HCT116 (cell line): ENCODE results near the gene NFIA. TPM values are rescaled to one million over a fixed set of nuclear protein-coding genes. Genes with fewer than 3 reads are reported as not detected.

Experiments
- ATAC-seq: fragments of 200-7000 bp; cut with Tn5 transposase; 2 replicates; pipeline ENCODE4 v1.9.1; 2020; ENCODE audit warnings: mild to moderate bottlenecking, moderate library complexity
- BruUV-seq: library from RNA; stranded (reverse); fragments of 400-500 nt; replicated peaks from 2 replicates; lab custom pipeline; 2021; lab: Mats Ljungman, UMichigan
- CTCF ChIA-PET: fragments of 300-600 bp; sonication (Branson Sonifier 250); formaldehyde crosslinking; loops from one replicate; lab custom pipeline; 2021; ENCODE audit warnings: antibody characterized with exemption; lab: Charles Lee
- POLR2A ChIA-PET: fragments of 300-600, 350-600 bp; sonication (Branson Sonifier 250); formaldehyde crosslinking; loops from one replicate; lab custom pipeline; 2021; ENCODE audit warnings: antibody characterized with exemption; lab: Charles Lee
- RAD21 ChIA-PET, 2 experiments: fragments of 300-600 bp; sonication (Branson Sonifier 250); formaldehyde crosslinking; loops; one replicate each; lab custom pipeline; 2023; ENCODE audit warnings: low total read pairs in 2 of 2; ENCODE audit not compliant: uncharacterized antibody in 2 of 2, unreplicated experiment in 2 of 2, low non-redundant PET in 1 of 2; lab: Charles Lee
- DNase-seq: peaks from one replicate; pipeline ENCODE4 v3.0.0-alpha.2; 2010; ENCODE audit warnings: low read depth, low spot score
- H2AFZ ChIP-seq: fragments of 200-600 bp; shearing (Covaris generic), sonication (generic); 2 replicates; pipeline ENCODE4 v1.6.1; 2017; ENCODE audit warnings: low read depth, mixed run types, mixed read lengths, antibody characterized with exemption, low read length; ENCODE audit not compliant: poor library complexity, severe bottlenecking
- H3K27ac ChIP-seq: 2 replicates; pipeline ENCODE4 v1.5.1; 2012; ENCODE audit warnings: low read depth, low read length
- H3K27me3 ChIP-seq: fragments of 200-600 bp; sonication (generic); 2 replicates; pipeline ENCODE4 v1.6.1; 2016; ENCODE audit warnings: mixed run types, low read length, mixed read lengths; ENCODE audit not compliant: insufficient read depth
- H3K36me3 ChIP-seq, 2 experiments: fragments of 200-500 bp in 1 of 2; fragments of 200-600 bp in 1 of 2; sonication (Bioruptor generic) in 1 of 2; sonication (generic) in 1 of 2; 2 replicates each; pipeline versions ENCODE4 v1.5.1 to v1.6.1; 2014 to 2016; ENCODE audit warnings: low read length in 2 of 2, inconsistent platforms in 1 of 2, mixed read lengths in 1 of 2, mixed run types in 1 of 2; ENCODE audit not compliant: insufficient read depth in 2 of 2, control insufficient read depth in 1 of 2
- H3K4me1 ChIP-seq, 2 experiments: fragments of 200-600 bp in 1 of 2; sonication (generic) in 1 of 2; 2 replicates each; pipeline versions ENCODE4 v1.5.1 to v1.6.1; 2012 to 2017; ENCODE audit warnings: low read length in 2 of 2, inconsistent platforms in 1 of 2, mild to moderate bottlenecking in 1 of 2, mixed read lengths in 1 of 2, mixed run types in 1 of 2, moderate library complexity in 1 of 2; ENCODE audit not compliant: insufficient read depth in 2 of 2, control insufficient read depth in 1 of 2
- H3K4me2 ChIP-seq: fragments of 200-600 bp; sonication (generic); 2 replicates; pipeline ENCODE4 v1.6.1; 2017; ENCODE audit warnings: mixed run types, low read length, mixed read lengths
- H3K4me3 ChIP-seq, 2 experiments: fragments of 200-600 bp in 1 of 2; sonication (generic) in 1 of 2; replicated peaks in 1 of 2; 2 replicates each; pipeline ENCODE4 v1.5.1; 2011 to 2016; ENCODE audit warnings: low read length in 2 of 2, control low read depth in 1 of 2, low read depth in 1 of 2, mild to moderate bottlenecking in 1 of 2, mixed read lengths in 1 of 2, mixed run types in 1 of 2
- H3K79me2 ChIP-seq: fragments of 200-600 bp; sonication (generic); 2 replicates; pipeline ENCODE4 v1.6.1; 2017; ENCODE audit warnings: mild to moderate bottlenecking, mixed run types, low read length, moderate library complexity, mixed read lengths; ENCODE audit not compliant: insufficient read depth
- H3K9ac ChIP-seq: fragments of 200-600 bp; sonication (generic); 2 replicates; pipeline ENCODE4 v1.6.1; 2016; ENCODE audit warnings: low read length, mixed read lengths
- H3K9me2 ChIP-seq: fragments of 200-600 bp; sonication (generic), shearing (Covaris generic); 2 replicates; pipeline ENCODE4 v1.6.1; 2017; ENCODE audit warnings: mixed run types, mild to moderate bottlenecking, moderate library complexity; ENCODE audit not compliant: insufficient read depth
- H3K9me3 ChIP-seq, 2 experiments: fragments of 200-500 bp in 1 of 2; fragments of 200-600 bp in 1 of 2; sonication (Bioruptor generic) in 1 of 2; sonication (generic) in 1 of 2; 2 replicates each; pipeline ENCODE4 v1.6.1; 2014 to 2017; ENCODE audit warnings: low read length in 2 of 2, mixed read lengths in 2 of 2, inconsistent platforms in 1 of 2, low read depth in 1 of 2, mild to moderate bottlenecking in 1 of 2, mixed run types in 1 of 2, moderate library complexity in 1 of 2; ENCODE audit not compliant: control insufficient read depth in 1 of 2, insufficient read depth in 1 of 2
- H4K20me1 ChIP-seq: fragments of 200-600 bp; sonication (generic), shearing (Covaris generic); 2 replicates; pipeline ENCODE4 v1.6.1; 2017; ENCODE audit warnings: mixed run types, mild to moderate bottlenecking, moderate library complexity; ENCODE audit not compliant: insufficient read depth
- CBX3 ChIP-seq: IDR thresholded peaks from 2 replicates; pipeline ENCODE4 v1.6.1; 2012; ENCODE audit warnings: low read depth
- CEBPB ChIP-seq: IDR thresholded peaks from 2 replicates; pipeline ENCODE4 v1.6.1; 2012; ENCODE audit warnings: low read depth
- ELF1 ChIP-seq: IDR thresholded peaks from 2 replicates; pipeline ENCODE4 v1.6.1; 2012; ENCODE audit warnings: low read depth, borderline replicate concordance
- EZH2 ChIP-seq: fragments of 200-600 bp; sonication (generic); IDR thresholded peaks from 2 replicates; pipeline ENCODE4 v1.6.1; 2017; ENCODE audit warnings: antibody characterized with exemption, mixed run types
- EZH2phosphoT487 ChIP-seq: fragments of 200-600 bp; IDR thresholded peaks from 2 replicates; pipeline ENCODE4 v1.6.1; 2018; ENCODE audit warnings: antibody characterized with exemption, borderline replicate concordance
- FOSL1 ChIP-seq: IDR thresholded peaks from 2 replicates; pipeline ENCODE4 v1.6.1; 2012; ENCODE audit warnings: low read depth
- JUND ChIP-seq: IDR thresholded peaks from 2 replicates; pipeline ENCODE4 v1.6.1; 2012
- POLR2AphosphoS5 ChIP-seq: IDR thresholded peaks from 2 replicates; pipeline ENCODE4 v1.6.1; 2011; ENCODE audit warnings: mild to moderate bottlenecking, low read depth, low read length, moderate library complexity
- RAD21 ChIP-seq: IDR thresholded peaks from 2 replicates; pipeline ENCODE4 v1.6.1; 2012; ENCODE audit warnings: low read depth, mild to moderate bottlenecking
- SIN3A ChIP-seq: IDR thresholded peaks from 2 replicates; pipeline ENCODE4 v1.6.1; 2012; ENCODE audit warnings: low read depth
- SRF ChIP-seq: IDR thresholded peaks from 2 replicates; pipeline ENCODE4 v1.6.1; 2012; ENCODE audit warnings: low read depth
- TCF7L2 ChIP-seq: IDR thresholded peaks from 2 replicates; pipeline ENCODE4 v1.7.0; 2011; ENCODE audit warnings: borderline replicate concordance, inconsistent platforms; ENCODE audit not compliant: insufficient read depth, insufficient read length; ENCODE audit errors: extremely low read depth
- YY1 ChIP-seq: IDR thresholded peaks from 2 replicates; pipeline ENCODE4 v1.6.1; 2011; ENCODE audit warnings: low read length, low read depth, moderate library complexity, mild to moderate bottlenecking; ENCODE audit not compliant: insufficient replicate concordance; ENCODE audit errors: extremely low read depth
- ZFX ChIP-seq: fragments of 450-650 bp; IDR thresholded peaks from 2 replicates; pipeline ENCODE4 v1.6.1; 2017
- ZNF274 ChIP-seq: fragments of 200-500 bp; sonication (Bioruptor generic); IDR thresholded peaks from 2 replicates; pipeline ENCODE4 v1.6.1; 2014; ENCODE audit warnings: mild to moderate bottlenecking, low read depth, low read length, inconsistent platforms
- intact Hi-C: fragments of 100-400 bp; cut with micrococcal nuclease; formaldehyde crosslinking; loops from 2 replicates; pipeline ENCODE4 v1.10.0; 2022
- total RNA-seq: library from RNA; stranded (reverse); gene quantifications from one replicate; pipeline ENCODE4 v1.2.1, GENCODE V29; 2021; ENCODE audit not compliant: unreplicated experiment
- TF ChIP-seq, protein P1 (sequence below), 3 experiments: fragments of 200-600 bp in 1 of 3; sonication (generic) in 1 of 3; IDR thresholded peaks in 2 of 3; conservative IDR thresholded peaks in 1 of 3; 2 replicates each; pipeline ENCODE4 v1.5.1; 2012 to 2017; ENCODE audit warnings: low read depth in 2 of 3, low read length in 2 of 3, antibody characterized with exemption in 1 of 3, borderline replicate concordance in 1 of 3, control low read depth in 1 of 3, mild to moderate bottlenecking in 1 of 3, mixed read lengths in 1 of 3, mixed run types in 1 of 3, moderate library complexity in 1 of 3; ENCODE audit not compliant: insufficient read depth in 1 of 3
- TF ChIP-seq, protein P2 (sequence below): IDR thresholded peaks from 2 replicates; pipeline ENCODE4 v1.6.1; 2011; ENCODE audit warnings: mild to moderate bottlenecking, low read length, moderate library complexity; ENCODE audit not compliant: insufficient replicate concordance; ENCODE audit errors: extremely low read depth
- TF ChIP-seq, protein P3 (sequence below): IDR thresholded peaks from 2 replicates; pipeline ENCODE4 v1.6.1; 2012
- TF ChIP-seq, protein P4 (sequence below): IDR thresholded peaks from 2 replicates; pipeline ENCODE4 v1.6.1; 2012
- TF ChIP-seq, protein P5 (sequence below): IDR thresholded peaks from 2 replicates; pipeline ENCODE4 v1.6.1; 2012; ENCODE audit warnings: low read depth

NFIA gene
- total RNA-seq, 1 experiment from 2014 or later = 17.2 TPM

DNA sequence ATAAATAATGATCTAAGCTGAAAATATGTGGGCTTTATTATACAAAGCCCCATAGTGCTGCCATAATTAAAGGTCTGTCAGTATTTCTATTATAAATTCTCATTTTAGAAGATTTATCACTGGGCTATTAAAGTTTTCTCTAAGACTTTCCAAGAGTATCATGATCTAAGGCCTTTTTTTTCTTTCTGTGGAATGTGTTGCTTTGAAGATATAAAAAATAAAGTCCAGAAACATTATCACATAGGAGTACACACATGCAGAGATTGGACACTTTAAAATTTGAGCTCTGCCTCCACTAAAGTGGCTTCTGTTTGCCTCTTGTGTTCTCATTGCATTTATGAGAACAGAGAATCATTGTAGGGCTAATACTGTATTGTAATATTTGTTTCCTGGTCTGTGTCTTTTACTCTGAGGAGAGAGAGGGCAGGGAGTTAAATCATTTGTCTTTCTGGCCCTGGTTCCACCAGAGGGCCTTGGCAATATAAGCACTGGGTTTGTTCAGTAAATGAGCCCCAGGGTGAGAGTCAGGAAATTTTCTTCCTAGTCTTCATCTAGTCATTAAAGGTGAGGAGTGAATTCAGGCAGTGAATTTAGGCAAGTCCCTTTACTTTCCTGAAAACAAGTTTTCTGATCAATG is 70.2 kb downstream of the NFIA start:
- Histone ChIP-seq H3K27ac (no peak overlapping the region), H2AFZ (no peak overlapping the region), H3K9me2 (no peaks in the 10 kb centered on the region), H3K4me1 (no peaks in the 10 kb centered on the region), H3K79me2 (no peaks in the 10 kb centered on the region; the same call in 1 of the 2 replicates), H3K9ac (no peak overlapping the region), H4K20me1 (no peaks in the 10 kb centered on the region), H3K4me3 (no peak overlapping the region), H3K9me3 (no peaks in the 10 kb centered on the region), H3K27me3 (no peaks in the 10 kb centered on the region), H3K4me2 (no peak overlapping the region), H3K36me3 (no peaks in the 10 kb centered on the region)
- no TSS peak for BruUV-seq
- ChIA-PET POLR2A (no interaction called here), CTCF (no interaction called here), RAD21 (no interaction called here)
- ATAC-seq = no peak
- no peak for TF ChIP-seq ZNF274
- no peak for TF ChIP-seq ZFX
- TF ChIP-seq RAD21 = no peak
- no peak for TF ChIP-seq TCF7L2
- TF ChIP-seq EZH2 = no peak
- TF ChIP-seq ELF1 = no peak
- TF ChIP-seq, protein P1, sequence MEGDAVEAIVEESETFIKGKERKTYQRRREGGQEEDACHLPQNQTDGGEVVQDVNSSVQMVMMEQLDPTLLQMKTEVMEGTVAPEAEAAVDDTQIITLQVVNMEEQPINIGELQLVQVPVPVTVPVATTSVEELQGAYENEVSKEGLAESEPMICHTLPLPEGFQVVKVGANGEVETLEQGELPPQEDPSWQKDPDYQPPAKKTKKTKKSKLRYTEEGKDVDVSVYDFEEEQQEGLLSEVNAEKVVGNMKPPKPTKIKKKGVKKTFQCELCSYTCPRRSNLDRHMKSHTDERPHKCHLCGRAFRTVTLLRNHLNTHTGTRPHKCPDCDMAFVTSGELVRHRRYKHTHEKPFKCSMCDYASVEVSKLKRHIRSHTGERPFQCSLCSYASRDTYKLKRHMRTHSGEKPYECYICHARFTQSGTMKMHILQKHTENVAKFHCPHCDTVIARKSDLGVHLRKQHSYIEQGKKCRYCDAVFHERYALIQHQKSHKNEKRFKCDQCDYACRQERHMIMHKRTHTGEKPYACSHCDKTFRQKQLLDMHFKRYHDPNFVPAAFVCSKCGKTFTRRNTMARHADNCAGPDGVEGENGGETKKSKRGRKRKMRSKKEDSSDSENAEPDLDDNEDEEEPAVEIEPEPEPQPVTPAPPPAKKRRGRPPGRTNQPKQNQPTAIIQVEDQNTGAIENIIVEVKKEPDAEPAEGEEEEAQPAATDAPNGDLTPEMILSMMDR (IDR thresholded peaks at IDR 0.05 in 2 of 3, conservative IDR thresholded peaks at IDR 0.05 in 1 of 3; ENCODE audit: borderline replicate concordance in 1 of 3, insufficient read depth in 1 of 3, low read depth in 2 of 3, low read length in 2 of 3) = no peak
- no peak for TF ChIP-seq POLR2AphosphoS5
- TF ChIP-seq, protein P2, sequence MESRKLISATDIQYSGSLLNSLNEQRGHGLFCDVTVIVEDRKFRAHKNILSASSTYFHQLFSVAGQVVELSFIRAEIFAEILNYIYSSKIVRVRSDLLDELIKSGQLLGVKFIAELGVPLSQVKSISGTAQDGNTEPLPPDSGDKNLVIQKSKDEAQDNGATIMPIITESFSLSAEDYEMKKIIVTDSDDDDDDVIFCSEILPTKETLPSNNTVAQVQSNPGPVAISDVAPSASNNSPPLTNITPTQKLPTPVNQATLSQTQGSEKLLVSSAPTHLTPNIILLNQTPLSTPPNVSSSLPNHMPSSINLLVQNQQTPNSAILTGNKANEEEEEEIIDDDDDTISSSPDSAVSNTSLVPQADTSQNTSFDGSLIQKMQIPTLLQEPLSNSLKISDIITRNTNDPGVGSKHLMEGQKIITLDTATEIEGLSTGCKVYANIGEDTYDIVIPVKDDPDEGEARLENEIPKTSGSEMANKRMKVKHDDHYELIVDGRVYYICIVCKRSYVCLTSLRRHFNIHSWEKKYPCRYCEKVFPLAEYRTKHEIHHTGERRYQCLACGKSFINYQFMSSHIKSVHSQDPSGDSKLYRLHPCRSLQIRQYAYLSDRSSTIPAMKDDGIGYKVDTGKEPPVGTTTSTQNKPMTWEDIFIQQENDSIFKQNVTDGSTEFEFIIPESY = no peak
- no peak for TF ChIP-seq SRF
- no peak for TF ChIP-seq JUND
- TF ChIP-seq CBX3 = no peak
- no peak for TF ChIP-seq CEBPB
- TF ChIP-seq FOSL1 = no peak
- TF ChIP-seq EZH2phosphoT487 = no peak
- TF ChIP-seq, protein P3, sequence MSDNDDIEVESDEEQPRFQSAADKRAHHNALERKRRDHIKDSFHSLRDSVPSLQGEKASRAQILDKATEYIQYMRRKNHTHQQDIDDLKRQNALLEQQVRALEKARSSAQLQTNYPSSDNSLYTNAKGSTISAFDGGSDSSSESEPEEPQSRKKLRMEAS = no peak
- no peak for TF ChIP-seq SIN3A
- TF ChIP-seq, protein P4, sequence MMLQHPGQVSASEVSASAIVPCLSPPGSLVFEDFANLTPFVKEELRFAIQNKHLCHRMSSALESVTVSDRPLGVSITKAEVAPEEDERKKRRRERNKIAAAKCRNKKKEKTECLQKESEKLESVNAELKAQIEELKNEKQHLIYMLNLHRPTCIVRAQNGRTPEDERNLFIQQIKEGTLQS = no peak
- no peak for TF ChIP-seq YY1
- TF ChIP-seq, protein P5, sequence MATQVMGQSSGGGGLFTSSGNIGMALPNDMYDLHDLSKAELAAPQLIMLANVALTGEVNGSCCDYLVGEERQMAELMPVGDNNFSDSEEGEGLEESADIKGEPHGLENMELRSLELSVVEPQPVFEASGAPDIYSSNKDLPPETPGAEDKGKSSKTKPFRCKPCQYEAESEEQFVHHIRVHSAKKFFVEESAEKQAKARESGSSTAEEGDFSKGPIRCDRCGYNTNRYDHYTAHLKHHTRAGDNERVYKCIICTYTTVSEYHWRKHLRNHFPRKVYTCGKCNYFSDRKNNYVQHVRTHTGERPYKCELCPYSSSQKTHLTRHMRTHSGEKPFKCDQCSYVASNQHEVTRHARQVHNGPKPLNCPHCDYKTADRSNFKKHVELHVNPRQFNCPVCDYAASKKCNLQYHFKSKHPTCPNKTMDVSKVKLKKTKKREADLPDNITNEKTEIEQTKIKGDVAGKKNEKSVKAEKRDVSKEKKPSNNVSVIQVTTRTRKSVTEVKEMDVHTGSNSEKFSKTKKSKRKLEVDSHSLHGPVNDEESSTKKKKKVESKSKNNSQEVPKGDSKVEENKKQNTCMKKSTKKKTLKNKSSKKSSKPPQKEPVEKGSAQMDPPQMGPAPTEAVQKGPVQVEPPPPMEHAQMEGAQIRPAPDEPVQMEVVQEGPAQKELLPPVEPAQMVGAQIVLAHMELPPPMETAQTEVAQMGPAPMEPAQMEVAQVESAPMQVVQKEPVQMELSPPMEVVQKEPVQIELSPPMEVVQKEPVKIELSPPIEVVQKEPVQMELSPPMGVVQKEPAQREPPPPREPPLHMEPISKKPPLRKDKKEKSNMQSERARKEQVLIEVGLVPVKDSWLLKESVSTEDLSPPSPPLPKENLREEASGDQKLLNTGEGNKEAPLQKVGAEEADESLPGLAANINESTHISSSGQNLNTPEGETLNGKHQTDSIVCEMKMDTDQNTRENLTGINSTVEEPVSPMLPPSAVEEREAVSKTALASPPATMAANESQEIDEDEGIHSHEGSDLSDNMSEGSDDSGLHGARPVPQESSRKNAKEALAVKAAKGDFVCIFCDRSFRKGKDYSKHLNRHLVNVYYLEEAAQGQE = no peak
- intact Hi-C loops = no loop called here
- DNase-seq = no peak
